Measurements from ENCODE around the gene ERLIN1. TPM values are rescaled to one million over a fixed set of nuclear protein-coding genes. Genes with fewer than 3 reads are reported as not detected.
"Not testable (repeated sequence)": the region's sequence is repeated elsewhere in the genome, so short reads cannot be mapped to it uniquely, and the experiment has no call there.

ERLIN1 gene
- total RNA-seq, 2 donors from 2014 or later, result 12.4 to 13.5 TPM

DNA sequence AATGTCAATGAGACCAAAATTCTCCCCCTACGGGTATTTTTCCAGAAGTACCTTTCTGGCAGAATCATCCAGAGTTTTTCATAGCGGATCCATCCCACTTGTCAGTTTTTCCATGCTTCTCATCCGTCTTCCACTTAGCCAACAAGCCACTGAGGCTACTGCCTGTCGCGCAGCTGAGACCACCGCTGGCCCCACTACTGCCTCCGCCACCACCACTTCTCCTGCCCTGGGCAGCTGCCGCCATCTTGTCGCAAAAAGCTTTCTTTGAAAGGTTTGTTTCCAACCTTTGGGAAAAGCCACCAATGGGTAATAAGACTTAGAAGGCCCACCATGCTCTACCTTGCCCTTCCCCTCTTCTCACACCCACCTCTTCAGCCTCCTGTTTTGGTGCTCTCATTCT is 42.1 kb downstream of the ERLIN1 start:
- no peak for ATAC-seq
- intact Hi-C loops (cut with DNase I), result no loop called here

DNA sequence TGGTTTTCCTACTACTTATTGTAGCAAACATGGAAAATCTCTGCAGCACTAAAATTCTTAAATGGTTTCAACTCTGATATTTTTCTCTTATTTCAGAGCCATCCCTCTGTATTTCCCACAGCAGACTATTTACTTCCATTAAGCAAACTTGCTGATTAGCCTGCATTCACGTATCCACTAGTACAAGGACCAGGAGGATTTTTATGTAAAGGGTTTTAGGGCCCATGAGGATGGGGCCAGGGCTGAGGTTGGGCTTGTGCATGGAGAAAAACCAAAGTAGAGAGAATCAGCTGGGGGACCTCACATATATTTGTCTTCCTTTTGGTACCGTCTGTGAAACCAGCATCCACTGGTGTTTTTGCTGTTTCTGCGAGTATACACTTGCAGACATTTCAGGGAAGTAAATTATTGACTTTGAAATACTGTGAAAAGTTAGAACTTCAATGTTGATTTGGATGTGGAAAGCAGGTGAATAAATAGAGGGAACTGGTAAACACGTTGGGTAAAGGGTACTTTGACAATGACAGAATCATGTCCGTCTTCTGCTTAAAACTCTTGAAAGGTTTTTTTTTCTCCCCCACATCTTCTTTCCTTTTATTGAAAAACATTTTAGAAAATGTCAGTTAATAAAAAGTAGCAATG is 44.3 kb downstream of the ERLIN1 start:
- intact Hi-C loops (cut with DNase I), result no loop called here
- ATAC-seq, result no peak
- DNase-seq, result no peak

More for the DNA sequence above, 42.1 kb downstream of the ERLIN1 start:
- no peak for DNase-seq

DNA sequence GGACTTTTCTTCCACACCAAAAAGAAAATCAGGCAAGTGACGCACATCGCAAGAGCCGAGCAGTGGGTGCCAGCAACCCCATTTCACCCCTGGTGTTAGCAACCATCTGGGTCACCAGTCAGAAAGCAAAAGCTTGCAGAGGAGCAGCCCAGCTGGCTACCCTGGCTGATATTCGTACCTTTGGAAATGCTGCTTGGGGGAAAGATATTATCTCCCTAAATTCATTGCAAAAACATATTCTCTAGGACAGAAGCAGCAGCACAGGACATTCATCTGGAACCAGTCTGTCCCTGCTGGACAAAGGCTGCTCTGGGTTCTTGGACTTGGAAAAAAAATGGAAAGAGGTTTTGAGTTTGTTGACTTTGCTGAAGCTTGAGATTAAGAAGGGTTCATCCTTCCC is 45.8 kb downstream of the ERLIN1 start:
- DNase-seq (no peak), ATAC-seq (no peak)
- intact Hi-C loops (cut with DNase I), result no loop called here

DNA sequence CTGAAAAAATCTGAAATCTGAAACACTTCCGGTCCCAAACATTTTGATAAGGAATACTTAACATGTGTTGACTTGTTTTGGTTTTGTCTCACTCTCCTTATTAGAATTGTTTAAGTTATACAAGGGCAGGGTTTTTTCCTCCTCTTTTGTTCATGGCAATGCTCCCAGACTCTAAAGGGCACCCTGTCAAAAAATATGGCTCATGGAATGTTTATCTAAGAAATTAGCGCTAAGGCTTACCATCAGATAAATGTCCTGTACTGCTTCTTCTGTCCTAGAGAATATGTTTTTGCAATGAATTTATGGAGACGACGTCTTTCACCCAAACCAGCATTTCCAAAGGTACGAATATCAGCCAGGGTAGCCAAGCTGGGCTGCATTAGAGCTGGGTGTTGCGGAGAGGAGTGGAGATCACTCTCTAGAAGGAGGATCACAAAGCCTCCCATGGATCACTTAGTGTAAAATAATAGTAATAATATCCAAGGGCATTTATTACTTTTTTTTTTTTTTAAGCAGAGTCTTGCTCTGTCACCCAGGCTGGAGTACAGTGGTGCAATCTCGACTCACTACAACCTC is 46.8 kb downstream of the ERLIN1 start:
- no peak for DNase-seq
- intact Hi-C loops (cut with DNase I), result no loop called here
- no peak for ATAC-seq

DNA sequence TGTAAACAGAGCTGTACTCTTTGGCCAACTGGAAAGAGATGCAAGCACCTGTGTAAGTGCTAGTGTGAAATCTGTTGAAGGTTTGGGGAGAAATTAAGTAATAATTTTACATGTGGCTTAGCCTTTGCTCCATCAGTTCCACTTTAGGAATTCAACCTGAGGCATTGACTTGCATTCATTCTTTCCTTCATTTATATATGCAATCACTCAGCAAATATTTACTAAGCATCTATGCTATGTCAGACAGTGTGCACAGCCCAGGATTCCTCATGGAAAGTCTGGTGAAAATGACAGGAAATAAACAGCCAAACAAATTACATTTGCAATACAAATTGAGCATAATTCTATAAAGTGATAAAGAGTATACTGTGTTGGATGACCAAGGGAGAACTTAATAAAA is 50.3 kb downstream of the ERLIN1 start:
- DNase-seq, result no peak
- intact Hi-C loops (cut with DNase I), result no loop called here
- ATAC-seq, result no peak

DNA sequence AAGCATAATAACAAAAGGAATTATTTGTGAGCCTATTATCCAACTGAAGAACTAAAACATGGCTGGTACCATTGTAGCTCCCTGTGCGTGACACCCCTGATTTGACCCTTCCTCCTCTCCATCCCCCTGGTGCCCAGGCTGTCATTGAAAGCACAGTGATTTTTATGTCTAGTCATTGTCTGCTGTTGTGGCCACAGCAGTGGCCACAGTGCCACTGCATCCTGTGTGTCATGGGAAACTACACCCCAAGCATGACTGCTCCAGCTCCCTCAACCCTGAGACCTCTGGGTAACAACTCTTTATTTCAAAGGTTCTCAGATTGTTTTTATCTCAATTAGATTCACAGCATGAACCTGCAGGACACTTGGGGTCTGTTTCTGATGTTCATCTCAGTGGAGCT is 52.0 kb downstream of the ERLIN1 start:
- intact Hi-C loops (cut with DNase I), result no loop called here
- DNase-seq (no peak), ATAC-seq (no peak)

DNA sequence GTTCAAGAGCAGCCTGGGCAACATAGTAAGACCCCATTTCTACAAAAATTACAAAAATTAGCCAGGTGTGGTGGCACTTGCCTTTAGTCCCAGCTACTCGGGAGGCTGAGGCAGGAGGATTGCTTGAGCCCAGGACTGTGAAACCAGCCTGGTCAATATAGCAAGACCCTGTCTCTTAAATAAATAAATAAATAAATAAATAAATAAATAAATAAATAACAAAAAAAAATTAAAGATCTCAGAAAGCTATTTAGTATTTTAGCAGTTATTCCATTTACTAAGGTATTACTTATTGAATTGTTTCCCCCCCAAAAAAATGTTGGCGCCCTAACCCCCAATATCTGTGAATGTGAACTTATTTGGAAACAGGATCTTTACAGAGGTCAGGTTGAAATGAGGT is 53.4 kb downstream of the ERLIN1 start:
- intact Hi-C loops (cut with DNase I), result no loop called here
- ATAC-seq, result no peak
- DNase-seq, result no peak

DNA sequence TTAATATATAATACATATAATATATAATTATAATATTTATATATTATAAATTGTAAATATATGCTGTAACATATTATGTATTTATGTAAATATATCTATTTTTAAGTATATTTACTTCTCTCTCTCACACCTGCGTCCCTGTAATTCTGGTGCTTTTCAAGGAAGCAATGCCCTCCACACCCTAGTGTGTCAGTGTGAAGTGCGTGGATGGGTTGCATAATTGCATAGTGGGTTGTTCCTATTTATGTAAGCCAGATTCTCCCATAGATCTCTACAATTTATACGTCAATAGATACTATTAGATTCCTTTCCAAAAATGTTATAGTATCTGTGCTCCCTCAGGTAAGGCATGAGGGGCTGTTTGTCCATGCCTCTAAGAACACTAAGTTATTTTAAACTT is 54.3 kb downstream of the ERLIN1 start:
- ATAC-seq, result no peak
- intact Hi-C loops (cut with DNase I), result no loop called here

DNA sequence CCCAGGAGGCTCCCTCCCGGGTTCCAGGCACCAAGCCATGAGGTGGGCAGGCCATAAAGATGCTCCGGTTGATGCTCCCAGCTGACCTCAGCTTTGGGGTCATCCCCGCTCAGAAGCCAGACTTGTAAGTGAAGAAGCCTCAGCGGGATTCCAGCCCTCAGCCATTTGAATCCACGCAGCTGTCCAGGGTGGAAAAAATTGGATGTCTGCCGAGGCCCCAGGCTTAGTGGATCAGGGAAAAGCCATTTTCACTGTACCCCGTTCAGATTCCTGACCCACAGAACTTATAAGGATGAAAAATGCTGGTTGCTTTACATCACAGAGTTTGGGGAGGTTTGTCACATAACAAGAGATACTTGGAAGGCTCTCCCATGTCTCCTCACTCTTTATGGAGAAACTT is 55.0 kb downstream of the ERLIN1 start:
- DNase-seq (no peak), ATAC-seq (no peak)
- intact Hi-C loops (cut with DNase I), result no loop called here

More for the DNA sequence above, 54.3 kb downstream of the ERLIN1 start:
- DNase-seq, result no peak

DNA sequence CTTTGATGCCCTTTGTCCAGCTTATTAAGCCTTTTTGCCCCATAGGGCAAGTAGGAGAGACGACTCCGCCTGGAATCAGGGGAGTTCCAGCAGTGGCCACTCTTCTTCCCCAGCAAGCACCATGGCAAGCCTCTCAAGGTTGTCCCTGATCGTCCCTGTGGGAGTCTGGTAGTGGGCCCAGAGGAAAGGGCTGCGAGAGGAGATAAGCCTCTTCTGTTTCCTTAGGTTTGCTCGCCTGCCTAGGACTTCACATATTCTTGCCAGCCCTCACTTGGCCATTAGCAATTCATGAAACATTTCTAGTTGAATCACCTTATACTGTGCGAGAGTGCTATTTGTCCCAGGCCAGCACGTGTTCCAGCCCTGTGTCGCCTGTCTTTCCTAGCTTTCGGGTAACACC is 56.4 kb downstream of the ERLIN1 start:
- ATAC-seq (peak; percentile 80 to 86), DNase-seq (peak; percentile 46)
- intact Hi-C loops (cut with DNase I), result no loop called here

DNA sequence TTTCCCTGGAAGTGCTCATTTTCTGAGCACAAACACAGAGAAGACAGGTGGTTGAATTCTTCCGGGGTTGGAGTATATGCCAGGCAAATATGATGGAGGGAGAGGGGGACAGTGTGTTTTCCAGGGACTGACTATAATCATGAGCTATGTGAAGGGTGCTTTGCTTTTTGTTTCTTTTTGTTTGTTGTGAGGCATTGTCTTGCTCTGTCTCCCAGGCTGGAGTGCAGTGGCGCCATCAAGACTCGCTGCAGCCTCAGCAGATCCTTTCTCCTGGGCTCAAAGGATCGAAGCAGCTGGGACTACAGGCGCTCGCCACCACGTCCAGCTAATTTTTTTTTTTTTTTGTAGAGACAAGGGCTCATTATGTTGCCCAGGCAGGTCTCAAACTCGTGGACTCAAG is 56.9 kb downstream of the ERLIN1 start:
- intact Hi-C loops (cut with DNase I), result no loop called here
- DNase-seq, result no peak
- no peak for ATAC-seq

DNA sequence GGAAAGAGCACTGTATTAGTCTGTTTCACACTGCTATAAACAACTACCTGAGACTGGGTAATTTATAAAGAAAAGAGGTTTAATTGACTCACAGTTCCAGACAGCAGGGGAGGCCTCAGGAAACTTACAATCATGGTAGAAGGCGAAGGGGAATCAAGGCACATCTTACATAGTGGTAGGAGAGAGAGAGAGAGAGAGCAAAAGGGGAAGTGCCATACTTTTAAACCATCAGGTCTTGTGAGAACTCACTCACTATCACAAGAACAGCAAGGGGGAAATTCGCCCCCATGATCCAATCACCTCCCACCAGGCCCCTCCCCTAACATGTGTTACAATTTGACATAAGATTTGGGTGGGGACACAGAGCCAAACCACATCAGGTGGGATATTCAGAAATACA is 60.5 kb downstream of the ERLIN1 start:
- DNase-seq; ATAC-seq; intact Hi-C loops (cut with DNase I): not testable (repeated sequence)

DNA sequence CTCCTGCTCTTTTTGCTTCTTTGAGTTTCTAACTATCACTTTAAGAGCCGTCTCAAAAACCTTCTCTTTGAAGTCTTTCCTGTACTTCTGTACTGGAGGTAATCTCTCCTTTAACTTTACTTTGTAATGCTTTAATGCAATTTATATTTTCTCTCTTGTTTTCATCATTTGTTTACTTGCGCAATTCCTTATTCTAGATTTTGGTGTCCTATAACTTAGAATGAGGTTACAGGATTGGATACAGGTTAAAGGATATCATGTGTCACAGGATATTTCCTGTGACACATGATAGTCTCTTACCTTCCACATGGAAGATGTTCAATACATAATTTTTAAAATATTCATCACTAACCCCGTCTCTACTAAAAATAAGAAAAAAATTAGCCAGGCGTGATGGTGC is 61.7 kb downstream of the ERLIN1 start:
- DNase-seq (no peak), ATAC-seq (no peak)
- intact Hi-C loops (cut with DNase I), result no loop called here

DNA sequence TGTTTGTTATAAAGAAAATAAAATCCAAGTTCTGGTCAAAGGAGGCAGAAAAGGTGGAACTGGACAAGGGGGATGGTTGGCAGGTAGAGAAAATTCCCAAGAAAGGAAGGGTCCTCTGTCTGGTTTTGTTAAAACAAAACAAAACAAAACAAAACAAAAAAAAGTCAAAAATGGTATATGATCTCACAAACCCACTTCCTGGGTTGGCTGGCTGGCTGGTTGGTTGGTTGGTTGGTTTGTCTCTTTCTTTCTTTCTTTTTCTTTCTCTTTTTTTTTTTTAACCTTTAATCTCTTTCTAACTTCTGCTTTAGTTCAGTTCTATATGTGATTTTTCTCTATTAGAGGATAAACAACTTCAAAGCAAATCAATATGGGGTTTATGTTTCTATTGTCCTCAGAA is 63.0 kb downstream of the ERLIN1 start:
- intact Hi-C loops (cut with DNase I), result no loop called here
- ATAC-seq (no peak), DNase-seq (no peak)

DNA sequence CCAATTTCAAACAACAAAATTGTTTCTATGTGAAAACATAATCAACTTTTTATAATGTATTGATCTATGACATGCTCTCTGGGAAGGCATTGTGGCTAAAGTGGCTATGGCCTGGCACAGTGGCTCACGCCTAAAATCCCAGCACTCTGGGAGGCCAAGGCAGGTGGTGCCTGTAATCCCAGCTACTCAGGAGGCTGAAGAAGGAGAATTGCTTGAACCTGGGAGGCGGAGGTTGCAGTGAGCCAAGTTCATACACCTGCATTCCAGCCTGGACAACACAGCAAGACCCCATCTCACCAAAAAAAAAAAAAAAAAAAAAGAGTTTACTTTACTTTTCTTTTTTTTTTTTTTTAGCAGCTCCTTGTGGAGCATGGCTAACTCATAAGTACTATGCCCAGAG is 65.3 kb downstream of the ERLIN1 start:
- DNase-seq (no peak), ATAC-seq (no peak)
- intact Hi-C loops (cut with DNase I), result no loop called here

DNA sequence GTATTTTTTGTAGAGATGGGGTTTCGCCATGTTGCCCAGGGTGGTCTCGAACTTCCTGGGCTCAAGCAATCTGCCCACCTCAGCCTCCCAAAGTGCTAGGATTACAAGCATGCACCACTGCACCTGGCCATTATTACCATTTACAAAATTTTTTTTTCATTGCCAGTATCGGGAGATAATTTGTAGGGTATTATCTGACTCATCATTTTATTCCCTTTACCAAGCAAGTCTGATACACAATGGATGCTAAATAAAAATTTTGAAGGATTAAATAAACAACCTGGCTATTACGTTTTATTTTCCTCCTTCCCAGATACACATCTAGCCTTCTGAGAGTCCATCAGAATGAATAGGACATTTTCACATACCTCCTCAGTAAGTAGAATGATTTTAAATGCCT is 66.1 kb downstream of the ERLIN1 start:
- DNase-seq (no peak), ATAC-seq (no peak)
- intact Hi-C loops (cut with DNase I), result no loop called here

DNA sequence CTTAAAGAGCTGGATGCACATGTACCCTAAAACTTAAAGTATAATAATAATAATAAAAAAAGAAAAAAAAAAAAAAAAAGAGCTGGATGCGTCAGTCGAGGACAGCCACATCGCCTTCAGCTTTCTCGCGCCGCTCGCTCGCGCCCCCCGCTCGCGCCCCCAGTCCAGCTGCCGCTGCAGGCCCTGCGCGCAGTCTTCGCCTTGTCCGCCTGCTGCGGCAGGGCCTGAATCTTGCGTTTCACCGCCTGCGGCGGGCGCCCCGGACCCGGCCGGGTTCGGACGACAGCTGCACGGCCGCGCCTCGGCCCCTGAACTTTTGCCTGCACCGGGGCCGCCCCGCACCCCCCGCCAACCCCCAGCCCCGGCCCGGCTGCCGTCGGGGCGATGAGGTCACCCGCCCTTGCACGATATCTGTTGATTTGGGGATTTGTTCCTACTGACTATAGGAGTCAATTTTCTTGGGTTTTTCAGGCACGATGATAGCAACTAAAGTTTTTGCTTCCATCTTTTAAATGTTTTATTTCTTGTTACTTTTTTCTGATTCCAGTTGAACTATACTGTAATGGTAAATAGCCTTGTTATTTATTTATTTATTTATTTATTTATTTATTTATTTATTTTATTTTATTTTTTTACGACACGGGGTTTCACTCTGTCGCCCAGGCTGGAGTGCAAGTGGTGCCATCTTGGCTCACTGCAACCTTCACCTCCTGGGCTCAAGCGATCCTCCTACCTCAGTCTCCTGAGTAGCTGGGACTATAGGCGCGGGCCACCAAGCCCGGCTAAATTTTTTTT is 70.7 kb downstream of the ERLIN1 start:
- ATAC-seq (no peak), DNase-seq (no peak)
- intact Hi-C loops (cut with DNase I), result no loop called here

DNA sequence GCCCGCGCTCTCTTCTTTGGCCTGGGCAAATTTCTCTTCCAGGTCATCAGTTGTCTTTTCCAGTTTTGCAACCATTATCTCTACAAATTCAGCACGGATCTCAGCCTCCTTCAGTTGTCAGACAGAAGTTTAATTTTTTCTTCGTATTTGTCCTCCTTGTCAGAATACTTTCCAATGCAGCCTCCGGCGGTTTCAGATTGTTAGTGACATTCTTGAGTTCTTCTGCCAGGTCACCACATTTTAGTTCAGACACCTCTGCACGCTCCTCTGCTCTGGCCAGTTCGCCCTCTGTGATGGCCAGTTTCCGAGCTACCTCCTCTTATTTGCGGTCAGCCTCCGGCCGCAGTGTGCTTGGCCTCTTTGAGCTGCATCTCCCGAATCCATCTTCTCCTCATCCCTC is 71.4 kb downstream of the ERLIN1 start:
- ATAC-seq, result no peak
- DNase-seq, result no peak
- intact Hi-C loops (cut with DNase I), result no loop called here

DNA sequence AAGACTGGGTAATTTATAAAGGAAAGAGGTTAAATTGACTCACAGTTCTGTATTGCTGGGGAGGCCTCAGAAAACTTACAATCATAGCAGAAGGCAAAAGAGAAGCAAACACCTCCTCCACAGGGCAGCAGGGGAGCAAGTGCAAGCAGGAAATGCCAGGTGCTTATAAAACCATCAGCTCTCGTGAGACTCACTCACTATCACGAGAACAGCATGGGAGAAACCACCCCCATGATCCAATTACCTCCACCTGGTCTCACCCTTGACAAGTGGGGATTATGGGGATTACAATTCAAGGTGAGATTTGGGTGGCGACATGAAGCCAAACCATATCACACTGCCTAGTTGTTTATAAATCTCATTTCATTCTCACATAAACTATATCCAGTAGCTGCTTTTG is 76.2 kb downstream of the ERLIN1 start:
- intact Hi-C loops (cut with DNase I), result no loop called here
- no peak for DNase-seq
- no peak for ATAC-seq

DNA sequence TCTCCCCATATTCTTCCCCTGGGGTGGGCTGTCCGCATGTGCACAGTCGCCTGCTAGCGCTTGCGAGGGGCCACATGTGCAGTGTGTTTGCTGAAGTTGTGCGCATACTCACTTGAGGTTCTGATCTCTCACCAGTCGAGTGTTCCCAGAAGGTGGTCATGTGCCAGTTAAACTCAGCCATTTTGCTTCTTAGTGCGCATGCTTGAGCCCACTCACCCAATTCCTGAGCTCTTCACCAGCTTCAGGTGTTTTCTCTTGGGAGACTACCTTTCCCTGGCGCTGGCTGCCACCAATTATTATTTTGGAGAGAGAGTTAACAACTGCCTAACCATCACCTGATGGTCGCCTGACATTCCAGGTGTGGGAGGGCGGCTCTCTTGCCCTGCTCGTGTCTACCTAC is 79.0 kb downstream of the ERLIN1 start:
- DNase-seq, result no peak

DNA sequence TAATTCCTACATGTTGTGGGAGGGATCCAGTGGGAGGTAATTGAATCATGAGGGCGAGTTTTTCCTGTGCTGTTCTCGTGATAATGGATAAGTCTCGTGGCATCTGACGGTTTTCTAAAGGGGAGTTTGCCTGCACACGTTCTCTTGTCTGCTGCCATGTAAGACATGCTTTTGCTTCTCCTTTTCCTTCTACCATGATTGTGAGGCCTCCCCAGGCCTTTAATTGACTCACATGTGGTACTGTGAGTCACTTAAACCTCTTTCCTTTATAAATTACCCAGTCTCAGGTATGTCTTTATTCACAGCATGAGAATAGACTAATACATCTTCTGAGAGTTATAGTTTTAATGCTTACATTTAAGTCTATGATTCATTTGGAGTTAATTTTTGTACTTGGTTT is 81.5 kb downstream of the ERLIN1 start:
- no peak for ATAC-seq
- intact Hi-C loops (cut with DNase I), result no loop called here
- DNase-seq, result no peak

More for the DNA sequence above, 79.0 kb downstream of the ERLIN1 start:
- intact Hi-C loops (cut with DNase I), result no loop called here
- no peak for ATAC-seq
